Natural killer cell (primary cell): ENCODE measurements around the gene CD63. TPM values are rescaled to one million over a fixed set of nuclear protein-coding genes. Genes with fewer than 3 reads are reported as not detected.
A peak's percentile ranks its signal among the peaks of the same experiment; 100 is the strongest.
"Not testable (repeated sequence)": the region's sequence is repeated elsewhere in the genome, so short reads cannot be mapped to it uniquely, and the experiment has no call there.

Experiments used
- ATAC-seq, 3 donors: fragments of 150-1000 bp in 2 of 3; fragments of 200-7000 bp in 1 of 3; cut with Tn5 transposase; 1 replicate in 1 of 3; 2 replicates in 2 of 3; pipeline ENCODE4 v1.10.0; 2021; ENCODE audit warnings: mild to moderate bottlenecking in 2 of 3, moderate library complexity in 2 of 3
- DNase-seq, 2 donors: peaks; one replicate each; pipeline versions ENCODE4 v3.0.0 to v3.0.0-alpha.2; 2013 to 2021; ENCODE audit warnings: mixed read lengths in 1 of 2
- H3K27ac ChIP-seq: one replicate; pipeline ENCODE4 v1.5.1; 2013; ENCODE audit warnings: mild to moderate bottlenecking, low read length
- H3K27me3 ChIP-seq: one replicate; pipeline ENCODE4 v1.6.1; 2013; ENCODE audit warnings: low read length; ENCODE audit not compliant: control insufficient read depth, insufficient read depth
- H3K36me3 ChIP-seq: one replicate; pipeline ENCODE4 v1.6.1; 2013; ENCODE audit warnings: low read length; ENCODE audit not compliant: control insufficient read depth, insufficient read depth
- H3K4me1 ChIP-seq: one replicate; pipeline ENCODE4 v1.6.1; 2013; ENCODE audit warnings: low read length; ENCODE audit not compliant: control insufficient read depth, insufficient read depth
- H3K4me3 ChIP-seq: one replicate; pipeline ENCODE4 v1.5.1; 2013; ENCODE audit warnings: low read length
- H3K9me3 ChIP-seq: one replicate; pipeline ENCODE4 v1.6.1; 2013; ENCODE audit warnings: low read length; ENCODE audit not compliant: control insufficient read depth, insufficient read depth
- H3K27ac Mint-ChIP-seq, 2 donors: one replicate each; pipeline ENCODE4 v1.8.0; 2022; ENCODE audit warnings: mild to moderate bottlenecking in 2 of 2, mixed read lengths in 2 of 2, moderate library complexity in 1 of 2
- H3K27me3 Mint-ChIP-seq, 2 donors: one replicate each; pipeline ENCODE4 v1.8.0; 2022; ENCODE audit warnings: low read depth in 2 of 2, mixed read lengths in 2 of 2
- H3K36me3 Mint-ChIP-seq: one replicate; pipeline ENCODE4 v1.8.0; 2022; ENCODE audit warnings: mixed read lengths
- H3K4me1 Mint-ChIP-seq, 2 donors: one replicate each; pipeline ENCODE4 v1.8.0; 2022; ENCODE audit warnings: mixed read lengths in 2 of 2
- H3K4me3 Mint-ChIP-seq: one replicate; pipeline ENCODE4 v1.8.0; 2022; ENCODE audit warnings: mild to moderate bottlenecking, moderate library complexity, mixed read lengths
- H3K9me3 Mint-ChIP-seq, 2 donors: one replicate each; pipeline ENCODE4 v1.8.0; 2022; ENCODE audit warnings: mixed read lengths in 2 of 2
- WGBS: methylation state at CpG from one replicate; pipeline ENCODE4 v1.1.7; 2013; ENCODE audit warnings: missing lambda C conversion rate; ENCODE audit not compliant: insufficient coverage; 5-methylcytosine and 5-hydroxymethylcytosine counted together
- intact Hi-C: fragments of 100-400 bp; cut with micrococcal nuclease; formaldehyde crosslinking; loops from one replicate; pipeline ENCODE4 v1.14.2; 2022
- total RNA-seq, 4 donors: library from RNA; stranded (reverse); fragments of 120-200 nt in 1 of 4; gene quantifications; one replicate each; pipeline versions ENCODE4 v1.2.3 to v1.2.4, GENCODE V29; 2013 to 2022
- TF ChIP-seq, protein P1 (sequence below): fragments of 200-600 bp; IDR thresholded peaks from one replicate; pipeline ENCODE4 v1.8.0; 2022; ENCODE audit warnings: antibody characterized with exemption

CD63 gene
- total RNA-seq, 3 donors from 2014 or later (not counting 1 experiment from before 2014, with no cell fraction given) = 296 to 441 (median 319) TPM

GRCh38 chr12:55767156-55767555 lies 38.3 kb upstream of the CD63 start:
- Mint-ChIP-seq H3K4me3 (no peak overlapping the region), H3K36me3 (no peaks in the 10 kb centered on the region), H3K4me1 (peaks cover 11 to 23% of the 10 kb centered on the region in 2 donors), H3K27me3 (no peaks in the 10 kb centered on the region), H3K27ac (no peak overlapping the region), H3K9me3 (no peaks in the 10 kb centered on the region)
- no peak overlapping the region for H3K4me3 ChIP-seq
- no peaks in the 10 kb centered on the region for H3K9me3 ChIP-seq
- intact Hi-C loops = no loop called here
- H3K27ac ChIP-seq = no peak overlapping the region
- TF ChIP-seq, protein P1, sequence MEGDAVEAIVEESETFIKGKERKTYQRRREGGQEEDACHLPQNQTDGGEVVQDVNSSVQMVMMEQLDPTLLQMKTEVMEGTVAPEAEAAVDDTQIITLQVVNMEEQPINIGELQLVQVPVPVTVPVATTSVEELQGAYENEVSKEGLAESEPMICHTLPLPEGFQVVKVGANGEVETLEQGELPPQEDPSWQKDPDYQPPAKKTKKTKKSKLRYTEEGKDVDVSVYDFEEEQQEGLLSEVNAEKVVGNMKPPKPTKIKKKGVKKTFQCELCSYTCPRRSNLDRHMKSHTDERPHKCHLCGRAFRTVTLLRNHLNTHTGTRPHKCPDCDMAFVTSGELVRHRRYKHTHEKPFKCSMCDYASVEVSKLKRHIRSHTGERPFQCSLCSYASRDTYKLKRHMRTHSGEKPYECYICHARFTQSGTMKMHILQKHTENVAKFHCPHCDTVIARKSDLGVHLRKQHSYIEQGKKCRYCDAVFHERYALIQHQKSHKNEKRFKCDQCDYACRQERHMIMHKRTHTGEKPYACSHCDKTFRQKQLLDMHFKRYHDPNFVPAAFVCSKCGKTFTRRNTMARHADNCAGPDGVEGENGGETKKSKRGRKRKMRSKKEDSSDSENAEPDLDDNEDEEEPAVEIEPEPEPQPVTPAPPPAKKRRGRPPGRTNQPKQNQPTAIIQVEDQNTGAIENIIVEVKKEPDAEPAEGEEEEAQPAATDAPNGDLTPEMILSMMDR = no peak
- H3K4me1 ChIP-seq = no peaks in the 10 kb centered on the region
- 95% methylated on average over 3 of the region's 4 CpGs for WGBS
- no peak for DNase-seq
- ATAC-seq = no peak
- H3K27me3 ChIP-seq = no peaks in the 10 kb centered on the region
- H3K36me3 ChIP-seq = peaks cover 25% of the 10 kb centered on the region

GRCh38 chr12:55765736-55766290 lies 37.0 kb upstream of the CD63 start:
- no peaks in the 10 kb centered on the region for H3K9me3 ChIP-seq

DNA sequence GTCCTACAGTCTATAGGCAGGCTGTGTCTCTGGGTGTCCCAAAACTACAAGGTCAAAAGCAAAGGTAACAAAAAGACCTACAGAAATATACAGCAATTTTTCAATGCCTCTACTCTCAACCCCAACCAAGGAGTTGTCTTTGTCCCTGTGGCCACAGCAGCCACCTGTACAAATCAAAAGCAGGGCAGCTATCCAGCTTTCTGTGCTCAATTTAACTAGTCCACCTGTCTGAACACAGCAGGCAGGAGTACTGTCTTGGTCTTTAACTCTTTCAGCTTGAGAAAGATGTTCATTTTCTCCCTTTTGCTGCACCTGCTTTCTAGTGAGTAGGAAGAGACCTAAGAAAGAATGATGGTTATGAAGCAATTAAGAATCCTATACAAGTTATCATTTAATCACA lies 33.8 kb upstream of the CD63 start:
- H3K4me3 ChIP-seq = no peak overlapping the region
- H3K36me3 ChIP-seq = peaks cover 36% of the 10 kb centered on the region
- intact Hi-C loops = no loop called here
- no peaks in the 10 kb centered on the region for H3K27me3 ChIP-seq
- no peak overlapping the region for H3K4me3 Mint-ChIP-seq
- peaks cover 5 to 12% of the 10 kb centered on the region in 2 donors for H3K4me1 Mint-ChIP-seq
- no peaks in the 10 kb centered on the region for H3K4me1 ChIP-seq
- TF ChIP-seq, protein P1 = no peak
- no peak overlapping the region for H3K27ac ChIP-seq
- ATAC-seq = no peak
- H3K9me3 ChIP-seq = no peaks in the 10 kb centered on the region
- H3K27me3 Mint-ChIP-seq = no peaks in the 10 kb centered on the region
- H3K36me3 Mint-ChIP-seq = peaks cover 4% of the 10 kb centered on the region
- no peaks in the 10 kb centered on the region for H3K9me3 Mint-ChIP-seq
- no peak for DNase-seq
- no peak overlapping the region for H3K27ac Mint-ChIP-seq

More at GRCh38 chr12:55765736-55766290, 37.0 kb upstream of the CD63 start:
- 97% methylated on average over 5 of the region's 5 CpGs for WGBS
- H3K4me3 ChIP-seq = no peak overlapping the region
- intact Hi-C loops = no loop called here
- no peak overlapping the region for H3K4me3 Mint-ChIP-seq
- TF ChIP-seq, protein P1 = no peak
- no peak overlapping the region for H3K27ac ChIP-seq
- no peaks in the 10 kb centered on the region for H3K27me3 ChIP-seq
- no peak overlapping the region for H3K27ac Mint-ChIP-seq
- ATAC-seq (no peak), DNase-seq (no peak)
- no peaks in the 10 kb centered on the region for H3K9me3 Mint-ChIP-seq
- H3K27me3 Mint-ChIP-seq = no peaks in the 10 kb centered on the region
- H3K36me3 ChIP-seq = peaks cover 21% of the 10 kb centered on the region
- no peaks in the 10 kb centered on the region for H3K4me1 ChIP-seq
- peaks cover 5 to 17% of the 10 kb centered on the region in 2 donors for H3K4me1 Mint-ChIP-seq
- H3K36me3 Mint-ChIP-seq = no peaks in the 10 kb centered on the region

DNA sequence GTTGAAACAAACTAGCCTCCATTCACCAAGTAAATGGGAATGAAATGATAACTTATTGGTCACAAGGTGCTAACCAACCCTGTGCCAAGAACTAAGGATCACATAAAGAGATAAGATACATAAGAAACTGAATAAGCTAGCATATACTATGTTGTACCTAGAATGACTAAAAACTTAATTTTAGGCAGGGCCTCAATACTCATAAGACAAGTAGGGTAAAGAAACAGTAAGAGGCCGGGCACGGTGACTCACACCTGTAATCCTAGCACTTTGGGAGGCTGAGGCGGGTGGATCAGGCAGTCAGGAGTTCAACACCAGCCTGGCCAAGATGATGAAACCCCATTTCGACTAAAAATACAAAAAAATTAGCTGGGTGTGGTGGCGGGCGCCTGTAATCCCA lies 31.9 kb upstream of the CD63 start:
- DNase-seq (no peak), ATAC-seq (no peak)
- peaks cover 44% of the 10 kb centered on the region for H3K36me3 ChIP-seq
- no peak overlapping the region for H3K4me3 Mint-ChIP-seq
- peaks cover 14% of the 10 kb centered on the region for H3K36me3 Mint-ChIP-seq
- TF ChIP-seq, protein P1 = no peak
- no peak overlapping the region for H3K27ac ChIP-seq
- H3K27ac Mint-ChIP-seq = peak overlapping the region in 1 of 2 donors; percentile 42
- H3K9me3 Mint-ChIP-seq = no peaks in the 10 kb centered on the region
- H3K9me3 ChIP-seq = no peaks in the 10 kb centered on the region
- no peaks in the 10 kb centered on the region for H3K4me1 ChIP-seq
- no peaks in the 10 kb centered on the region for H3K27me3 ChIP-seq
- intact Hi-C loops = no loop called here
- no peak overlapping the region for H3K4me3 ChIP-seq
- peaks cover 2 to 5% of the 10 kb centered on the region in 2 donors for H3K4me1 Mint-ChIP-seq
- WGBS = 98% methylated on average over 6 of the region's 6 CpGs
- no peaks in the 10 kb centered on the region for H3K27me3 Mint-ChIP-seq

DNA sequence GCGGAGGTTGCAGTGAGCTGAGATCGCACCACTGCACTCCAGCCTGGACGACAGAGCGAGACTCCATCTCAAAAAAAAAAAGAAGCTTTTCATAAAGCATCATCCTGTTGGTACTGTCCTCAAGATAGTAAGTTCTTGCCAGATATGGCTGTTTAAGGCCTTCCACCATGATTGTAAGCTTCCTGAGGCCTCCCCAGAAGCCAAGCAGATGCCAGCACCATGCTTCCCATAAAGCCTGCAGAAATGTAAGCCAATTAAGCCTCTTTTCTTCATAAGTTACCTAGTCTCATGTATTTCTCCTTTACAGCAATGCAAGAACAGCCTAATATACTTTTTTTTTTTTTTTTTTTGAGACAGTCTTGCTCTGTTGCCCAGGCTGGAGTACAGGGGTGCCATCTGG lies 29.8 kb upstream of the CD63 start:
- H3K27ac Mint-ChIP-seq, ATAC-seq, intact Hi-C loops, H3K4me1 Mint-ChIP-seq, H3K9me3 Mint-ChIP-seq, H3K27ac ChIP-seq, H3K4me3 Mint-ChIP-seq, H3K9me3 ChIP-seq, H3K27me3 Mint-ChIP-seq, DNase-seq, H3K4me1 ChIP-seq, H3K27me3 ChIP-seq, H3K4me3 ChIP-seq: not testable (repeated sequence)
- 100% methylated on average over 4 of the region's 4 CpGs for WGBS
- H3K36me3 Mint-ChIP-seq = peaks cover 19% of the 10 kb centered on the region
- H3K36me3 ChIP-seq = peaks cover 61% of the 10 kb centered on the region
